ENCODE results near the gene PCSK4. TPM values are rescaled to one million over a fixed set of nuclear protein-coding genes. Genes with fewer than 3 reads are reported as not detected.

The PCSK4 gene
- total and polyA plus RNA-seq, 2 donors = 1.6 to 2.7 TPM

DNA sequence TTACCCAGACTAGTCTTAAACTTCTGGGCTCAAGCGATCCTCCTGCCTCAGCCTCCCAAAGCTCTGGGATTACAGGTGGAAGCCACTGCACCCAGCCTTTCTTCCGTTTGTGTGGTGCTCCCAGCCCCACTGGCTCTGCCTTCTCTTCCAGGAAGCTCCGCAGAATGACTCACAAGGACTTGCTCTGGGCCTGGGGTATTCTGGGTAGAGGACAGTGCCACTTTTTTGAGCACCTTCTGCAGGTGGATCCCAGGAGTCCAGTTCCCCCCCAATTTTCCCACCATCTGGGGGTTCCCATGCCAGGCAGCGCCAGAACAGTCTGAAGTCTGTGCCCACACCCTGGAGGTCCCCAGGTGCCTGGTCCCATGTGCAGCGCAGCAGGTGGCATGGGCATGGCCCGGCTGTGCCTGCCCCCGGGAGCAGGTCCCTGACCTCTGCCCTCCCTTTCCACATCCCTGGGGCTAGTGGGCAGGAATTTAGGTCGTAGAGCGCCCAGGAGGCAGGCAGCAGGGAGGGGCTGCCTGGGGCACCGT is 2.4 kb upstream of the PCSK4 start:
- 71% methylated on average over 10 of the region's 10 CpGs for WGBS
- Histone ChIP-seq H3K36me3 (ENCODE audit: insufficient read depth) (no peaks in the 10 kb centered on the region), H3K4me1 (ENCODE audit: insufficient read depth) (no peaks in the 10 kb centered on the region), H3K4me3 (ENCODE audit: low read depth, low read length) (no peak overlapping the region), H3K27ac (ENCODE audit: low read depth) (no peak overlapping the region)
- no peak for DNase-seq (ENCODE audit: extremely low spot score)

DNA sequence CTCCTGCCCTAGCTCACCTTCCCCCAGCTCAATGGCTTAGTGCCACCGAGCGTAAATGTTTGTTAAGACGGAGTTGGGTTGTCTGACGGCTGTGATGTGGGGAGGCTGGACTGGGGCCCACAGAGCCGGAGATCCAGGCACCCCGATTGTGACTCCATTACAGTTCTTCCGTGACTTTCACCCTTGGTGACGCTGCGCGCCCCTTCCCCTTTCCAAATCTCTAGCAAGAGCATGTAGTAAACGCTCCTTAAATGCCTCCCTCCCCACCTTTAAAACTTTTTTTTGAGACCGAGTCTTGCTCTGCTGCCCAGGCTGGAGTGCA is 1.7 kb upstream of the PCSK4 start:
- Histone ChIP-seq H3K27ac (ENCODE audit: low read depth) (no peak overlapping the region), H3K36me3 (ENCODE audit: insufficient read depth) (no peaks in the 10 kb centered on the region), H3K4me3 (ENCODE audit: low read depth, low read length) (no peak overlapping the region), H3K4me1 (ENCODE audit: insufficient read depth) (no peaks in the 10 kb centered on the region)
- 53% methylated on average over 12 of the region's 12 CpGs for WGBS
- DNase-seq (ENCODE audit: extremely low spot score) = no peak

DNA sequence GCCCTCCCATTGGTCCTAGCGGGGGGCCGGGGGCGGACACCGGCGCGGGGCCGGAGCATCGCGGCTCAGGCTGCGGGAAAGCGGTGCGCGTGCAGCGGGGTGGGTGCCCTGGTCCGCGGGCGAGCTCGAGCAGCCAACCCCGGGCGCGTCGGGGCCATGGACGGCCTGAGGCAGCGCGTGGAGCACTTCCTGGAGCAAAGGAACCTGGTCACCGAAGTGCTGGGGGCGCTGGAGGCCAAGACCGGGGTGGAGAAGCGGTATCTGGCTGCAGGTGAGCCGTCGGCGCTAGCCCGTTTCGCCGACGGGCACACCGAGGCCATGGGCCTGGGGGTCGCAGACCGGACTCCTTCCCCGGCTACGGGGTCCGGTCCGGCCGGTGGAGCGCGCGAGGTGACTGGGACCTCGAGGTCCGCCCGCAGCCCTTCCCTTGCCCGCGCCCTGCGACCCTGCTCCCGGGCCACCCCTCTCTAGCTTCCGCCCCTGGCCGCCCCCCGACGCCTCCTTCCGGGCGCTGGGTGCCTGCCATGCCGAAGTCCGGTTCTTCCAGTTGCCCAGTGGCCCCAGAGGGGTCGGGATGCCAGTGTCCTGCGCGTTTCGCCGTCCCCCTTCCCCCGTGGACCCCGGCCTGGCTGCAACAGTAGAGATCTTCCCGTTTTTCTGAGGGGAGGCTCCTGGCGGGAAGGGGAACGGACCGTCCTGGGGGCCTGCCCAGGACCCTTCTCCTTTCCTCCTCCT is 1.1 kb upstream of the PCSK4 start, which contains the start of gene REEP6:
Gene REEP6, plus strand, starts transcription at position 68 of the 735 bp plus-strand sequence. Its CDS starts 89 bp downstream, at position 157.
- Histone ChIP-seq H3K36me3 (ENCODE audit: insufficient read depth) (no peaks in the 10 kb centered on the region), H3K27ac (ENCODE audit: low read depth) (peak within 1 kb of the TSS; percentile 14), H3K4me1 (ENCODE audit: insufficient read depth) (no peaks in the 10 kb centered on the region), H3K4me3 (ENCODE audit: low read depth, low read length) (peak within 1 kb of the TSS; percentile 41)
- DNase-seq (ENCODE audit: extremely low spot score) = no peak
- 4% methylated on average over 73 of the region's 73 CpGs for WGBS

DNA sequence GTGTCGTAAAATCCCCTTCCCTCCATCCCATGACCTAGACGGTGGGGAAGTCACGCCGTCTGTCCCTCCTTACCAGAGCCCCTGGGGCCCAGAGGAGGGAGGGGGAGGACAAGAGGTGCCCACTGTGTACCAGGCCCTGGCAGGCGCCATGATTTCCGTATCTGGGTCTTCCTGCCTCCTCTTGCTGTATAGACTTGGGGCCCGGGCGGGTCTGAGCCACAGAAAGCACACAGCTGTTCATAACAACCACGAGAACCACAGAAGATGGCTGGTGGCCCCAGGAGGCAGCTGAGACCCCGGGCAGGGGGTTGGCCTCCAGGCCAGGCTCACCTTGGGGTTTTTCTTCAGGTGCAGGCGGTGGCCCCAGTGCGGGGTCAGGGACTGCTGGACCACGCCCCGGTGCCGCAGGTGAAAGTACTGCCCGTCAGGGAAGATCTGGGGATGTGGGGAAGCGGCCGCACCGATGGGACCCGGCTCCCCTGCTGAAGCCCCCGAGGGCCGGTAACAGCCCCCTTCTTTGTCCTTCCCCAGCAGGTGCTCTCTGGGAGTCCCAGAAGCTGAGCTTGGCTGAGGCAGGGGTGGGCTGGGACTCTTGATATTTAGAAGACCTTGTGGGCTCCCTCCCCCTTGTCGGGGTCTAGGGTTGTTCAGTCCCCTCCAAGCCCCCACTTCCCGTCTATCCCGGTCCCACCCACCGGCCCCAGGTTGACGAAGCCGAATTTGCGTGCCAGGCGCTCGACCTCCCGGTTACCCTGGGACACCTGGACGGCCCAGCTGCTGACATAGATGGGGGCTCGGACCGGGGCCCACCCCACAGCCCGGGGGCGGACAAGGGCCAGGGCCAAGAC is 463 bp downstream of the PCSK4 start:
- H3K4me3 ChIP-seq (ENCODE audit: low read depth, low read length) = peak overlapping the region; percentile 41
- 21% methylated on average over 37 of the region's 37 CpGs for WGBS
- DNase-seq (ENCODE audit: extremely low spot score) = no peak
- no peaks in the 10 kb centered on the region for H3K4me1 ChIP-seq (ENCODE audit: insufficient read depth)
- no peaks in the 10 kb centered on the region for H3K36me3 ChIP-seq (ENCODE audit: insufficient read depth)
- H3K27ac ChIP-seq (ENCODE audit: low read depth) = peak overlapping the region; percentile 14

DNA sequence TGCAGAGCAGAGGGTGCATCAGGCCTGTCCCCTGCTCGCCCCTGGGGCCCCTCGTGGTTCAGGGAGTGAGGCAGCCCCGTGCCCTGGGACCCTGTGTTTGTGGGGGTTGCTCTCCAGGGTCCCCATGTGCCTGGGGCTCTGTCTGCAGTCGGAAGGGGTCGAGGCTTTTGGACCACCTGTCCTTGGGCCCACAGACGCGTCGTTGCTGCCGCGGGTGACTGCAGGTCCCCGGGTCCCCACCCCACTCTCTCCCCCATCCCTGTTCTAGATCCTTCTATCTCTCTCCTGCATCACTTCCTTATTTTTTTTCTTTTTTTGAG is 1.9 kb downstream of the PCSK4 start:
- DNase-seq (ENCODE audit: extremely low spot score) = no peak
- H3K36me3 ChIP-seq (ENCODE audit: insufficient read depth) = no peaks in the 10 kb centered on the region
- H3K4me1 ChIP-seq (ENCODE audit: insufficient read depth) = no peaks in the 10 kb centered on the region
- 90% methylated on average over 11 of the region's 11 CpGs for WGBS
- H3K4me3 ChIP-seq (ENCODE audit: low read depth, low read length) = no peak overlapping the region
- H3K27ac ChIP-seq (ENCODE audit: low read depth) = no peak overlapping the region

DNA sequence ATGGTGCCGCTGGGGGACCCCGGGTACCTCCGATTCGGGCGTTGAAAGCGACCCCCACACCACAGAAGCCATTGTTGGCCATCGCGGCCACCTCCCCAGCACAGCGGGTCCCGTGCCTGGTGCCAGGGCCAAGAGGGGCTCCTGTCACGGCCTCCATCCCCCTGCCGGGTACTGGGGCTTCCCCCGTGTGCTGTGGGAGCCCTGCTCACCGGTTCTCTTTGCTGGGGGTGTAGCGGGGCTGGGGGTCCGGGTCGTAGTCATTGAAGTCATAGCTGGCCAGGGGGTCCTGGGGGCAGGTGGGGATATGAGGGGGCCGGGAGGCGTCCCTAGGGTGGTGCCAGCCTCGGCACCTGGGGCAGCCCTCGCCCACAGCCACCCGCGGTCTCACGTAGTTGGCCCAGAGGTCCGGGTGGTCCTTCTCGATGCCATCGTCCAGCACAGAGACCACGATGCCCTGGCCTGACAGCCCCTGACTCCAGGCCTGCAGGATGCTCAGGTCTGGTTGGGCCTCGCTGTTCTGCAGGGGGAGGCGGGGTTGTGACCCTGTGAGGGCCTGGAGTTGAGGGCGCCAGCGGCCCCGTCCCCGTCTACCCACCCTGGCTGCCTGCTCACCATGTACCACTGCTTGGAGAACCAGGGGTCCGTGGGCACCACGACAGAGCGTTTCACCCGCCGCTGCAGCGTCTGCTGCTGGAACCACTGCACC is 2.4 kb downstream of the PCSK4 start:
- WGBS = 93% methylated on average over 40 of the region's 40 CpGs
- no peaks in the 10 kb centered on the region for H3K36me3 ChIP-seq (ENCODE audit: insufficient read depth)
- DNase-seq (ENCODE audit: extremely low spot score) = no peak

DNA sequence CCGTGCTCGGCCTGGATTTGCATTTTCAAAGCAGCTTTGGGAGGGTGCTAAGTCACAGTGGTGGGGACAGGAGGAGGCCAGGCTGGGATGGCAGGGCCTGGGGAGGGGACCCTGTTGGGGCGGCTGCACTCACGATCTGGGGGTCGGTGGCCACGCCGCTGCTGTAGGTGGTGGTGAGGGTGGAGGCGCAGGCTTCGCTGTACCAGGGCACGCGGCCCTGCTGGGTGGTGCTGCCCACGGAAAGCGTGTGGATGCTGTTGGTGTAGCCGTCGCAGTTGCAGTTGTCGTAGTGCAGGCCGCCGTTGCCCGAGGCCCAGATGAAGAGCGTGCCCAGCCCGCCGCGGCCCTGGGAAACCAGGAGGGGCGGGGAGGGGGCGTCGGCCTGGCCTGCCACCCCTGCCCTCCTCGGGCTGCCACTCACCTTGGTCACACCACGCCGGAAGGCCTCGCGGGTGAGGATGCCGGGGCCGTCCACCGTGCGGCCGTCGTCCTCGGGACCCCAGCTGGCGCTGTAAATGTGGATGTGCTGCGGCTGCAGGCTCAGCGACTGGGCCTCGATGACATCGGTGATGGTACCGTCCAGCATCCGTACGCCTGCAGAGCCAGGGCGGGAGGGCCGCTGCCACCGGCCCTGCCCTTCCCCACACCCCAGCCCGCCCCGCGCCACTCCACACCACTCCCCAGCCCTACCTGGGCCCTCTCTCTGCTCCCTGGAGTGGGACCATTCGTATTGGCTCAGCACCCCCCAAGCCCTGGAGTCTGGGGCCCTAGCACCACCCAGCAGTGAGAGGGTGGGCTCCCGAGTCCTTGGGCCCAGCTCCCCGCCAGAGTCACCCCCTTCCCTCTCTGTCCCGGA is 3.2 kb downstream of the PCSK4 start:
- H3K4me3 ChIP-seq (ENCODE audit: low read depth, low read length) = no peak overlapping the region
- no peak for DNase-seq (ENCODE audit: extremely low spot score)
- H3K4me1 ChIP-seq (ENCODE audit: insufficient read depth) = no peaks in the 10 kb centered on the region
- WGBS = 91% methylated on average over 56 of the region's 56 CpGs
- H3K27ac ChIP-seq (ENCODE audit: low read depth) = no peak overlapping the region
- no peaks in the 10 kb centered on the region for H3K36me3 ChIP-seq (ENCODE audit: insufficient read depth)

More for the DNA sequence above, 2.4 kb downstream of the PCSK4 start:
- no peak overlapping the region for H3K4me3 ChIP-seq (ENCODE audit: low read depth, low read length)
- no peak overlapping the region for H3K27ac ChIP-seq (ENCODE audit: low read depth)
- H3K4me1 ChIP-seq (ENCODE audit: insufficient read depth) = no peaks in the 10 kb centered on the region

DNA sequence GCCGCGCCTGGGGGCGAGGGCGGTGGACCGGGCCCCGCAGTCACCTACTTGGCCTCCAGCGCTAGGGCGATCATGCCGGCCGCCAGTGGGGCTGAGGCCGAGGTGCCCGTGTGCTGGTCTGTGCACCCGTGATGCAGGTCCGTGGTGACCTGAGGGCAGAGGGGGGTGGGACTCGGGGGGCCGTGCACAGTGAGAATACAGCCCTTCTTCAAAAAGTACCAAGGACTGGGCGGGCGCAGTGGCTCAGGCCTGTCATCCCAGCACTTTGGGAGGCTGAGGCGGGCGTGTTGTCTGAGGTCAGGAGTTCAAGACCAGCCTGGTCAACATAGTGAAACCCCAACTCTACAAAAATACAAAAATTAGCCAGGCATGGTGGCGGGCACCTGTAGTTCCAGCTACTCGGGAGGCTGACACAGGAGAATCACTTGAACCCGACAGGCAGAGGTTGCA is 6.1 kb downstream of the PCSK4 start:
- 90% methylated on average over 23 of the region's 23 CpGs for WGBS
- H3K27ac ChIP-seq (ENCODE audit: low read depth) = no peak overlapping the region
- no peaks in the 10 kb centered on the region for H3K36me3 ChIP-seq (ENCODE audit: insufficient read depth)
- no peak overlapping the region for H3K4me3 ChIP-seq (ENCODE audit: low read depth, low read length)
- no peaks in the 10 kb centered on the region for H3K4me1 ChIP-seq (ENCODE audit: insufficient read depth)
- DNase-seq (ENCODE audit: extremely low spot score) = no peak

DNA sequence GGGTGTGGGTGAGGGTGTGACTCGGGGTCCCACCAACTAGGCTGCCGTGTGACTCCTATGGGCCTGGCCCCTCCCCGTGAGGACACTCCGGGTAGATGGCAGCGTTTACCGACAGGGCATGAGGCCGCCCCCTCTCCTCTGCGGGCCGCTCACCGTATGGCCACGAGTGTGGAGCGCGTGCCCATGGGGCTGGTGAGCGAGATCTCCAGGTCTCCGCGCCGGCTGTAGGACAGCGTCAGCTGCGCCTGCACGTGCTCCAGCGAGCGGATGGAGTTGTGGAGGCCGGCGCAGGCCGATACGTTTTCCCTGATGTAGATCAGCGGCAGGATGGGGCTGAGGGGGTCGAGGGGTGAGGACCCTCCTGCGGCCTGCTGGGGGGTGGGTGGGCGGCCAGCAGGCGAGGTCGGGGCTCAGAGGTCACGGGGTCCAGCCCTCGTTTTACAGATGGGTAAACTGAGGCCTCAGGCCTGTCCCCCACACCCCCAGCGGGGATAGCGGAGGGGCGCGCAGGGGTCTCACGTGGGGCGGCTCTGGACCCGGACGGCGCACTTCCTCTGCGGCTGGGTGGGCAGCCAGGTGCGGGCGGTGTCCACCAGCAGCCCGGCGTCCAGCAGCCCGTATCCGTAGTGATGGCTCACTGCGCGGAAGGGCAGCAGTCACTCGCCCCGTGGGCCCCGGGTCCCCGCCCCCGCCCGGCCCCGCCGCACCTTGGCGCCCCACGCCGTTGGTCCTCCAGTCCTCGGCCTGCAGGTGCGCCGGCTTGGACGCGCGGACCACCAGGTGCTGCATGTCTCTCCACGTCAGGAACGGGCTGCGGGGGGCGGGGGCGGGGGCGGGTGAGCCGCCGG is 6.8 kb downstream of the PCSK4 start:
- H3K4me3 ChIP-seq (ENCODE audit: low read depth, low read length) = no peak overlapping the region
- DNase-seq (ENCODE audit: extremely low spot score) = no peak
- H3K27ac ChIP-seq (ENCODE audit: low read depth) = no peak overlapping the region
- no peaks in the 10 kb centered on the region for H3K4me1 ChIP-seq (ENCODE audit: insufficient read depth)
- H3K36me3 ChIP-seq (ENCODE audit: insufficient read depth) = no peaks in the 10 kb centered on the region
- whole genome bisulfite sequencing = 90% methylated on average over 77 of the region's 77 CpGs

DNA sequence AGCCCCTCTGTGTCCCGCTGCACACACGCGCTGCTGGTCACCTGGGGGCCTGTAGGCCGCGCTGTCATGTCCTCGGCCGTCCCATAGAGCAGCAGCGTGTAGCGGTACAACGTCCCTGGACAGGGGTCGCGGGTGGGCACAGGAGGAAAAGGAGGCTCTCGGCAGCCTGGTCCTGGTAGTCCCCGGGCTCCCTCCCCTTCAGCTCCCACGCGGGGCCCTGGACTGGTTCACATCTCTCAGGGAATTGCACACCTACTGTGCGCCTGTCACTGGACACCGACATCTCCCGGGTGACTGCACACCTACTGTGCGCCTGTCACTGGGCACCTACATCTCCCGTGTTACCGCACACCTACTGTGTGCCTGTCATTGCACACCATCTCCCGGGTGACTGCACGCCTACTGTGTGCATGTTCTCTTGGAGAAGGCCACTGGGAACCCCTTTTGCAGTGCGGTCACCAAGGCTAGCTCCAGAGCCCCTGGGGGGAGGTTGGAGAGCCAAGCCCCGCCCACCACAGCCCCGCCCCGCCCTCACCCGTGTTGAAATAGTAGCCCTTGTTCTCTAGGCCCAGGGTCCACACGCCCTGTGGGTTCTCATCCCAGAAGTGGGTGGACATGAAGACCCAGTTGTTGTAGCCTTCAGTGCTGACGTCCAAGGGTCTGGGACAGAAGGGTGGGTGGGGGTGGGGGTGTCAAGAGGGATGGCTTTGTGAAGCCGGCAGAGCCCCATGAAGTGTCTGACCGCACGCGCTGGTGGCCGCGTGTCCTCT is 7.6 kb downstream of the PCSK4 start:
- no peak overlapping the region for H3K27ac ChIP-seq (ENCODE audit: low read depth)
- H3K36me3 ChIP-seq (ENCODE audit: insufficient read depth) = no peaks in the 10 kb centered on the region
- H3K4me3 ChIP-seq (ENCODE audit: low read depth, low read length) = no peak overlapping the region
- 84% methylated on average over 37 of the region's 37 CpGs for WGBS
- no peak for DNase-seq (ENCODE audit: extremely low spot score)
- no peaks in the 10 kb centered on the region for H3K4me1 ChIP-seq (ENCODE audit: insufficient read depth)

DNA sequence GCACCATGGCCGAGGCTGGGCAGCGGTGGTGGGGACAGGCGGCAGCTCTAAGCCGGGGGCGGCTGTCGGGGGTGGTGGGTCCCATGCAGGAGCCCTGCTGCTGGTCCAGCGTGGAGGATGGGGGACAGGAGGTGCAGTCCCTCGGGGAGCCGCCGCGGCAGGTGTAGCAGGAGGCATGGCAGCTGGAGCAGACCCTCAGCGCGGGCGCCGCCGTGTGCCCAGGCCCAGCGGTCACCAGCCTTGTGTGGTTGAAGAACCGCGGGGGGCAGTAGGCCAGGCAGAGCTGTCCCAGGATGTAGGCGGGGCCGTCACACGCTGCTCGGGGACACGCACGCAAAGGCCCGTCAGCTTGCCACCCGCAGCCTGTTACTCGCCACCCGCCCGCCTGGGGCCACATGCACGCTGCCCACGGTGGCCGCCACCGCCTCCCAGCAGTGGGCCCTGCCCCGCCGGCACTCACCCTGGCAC is 8.2 kb downstream of the PCSK4 start:
- no peak overlapping the region for H3K27ac ChIP-seq (ENCODE audit: low read depth)
- 90% methylated on average over 36 of the region's 36 CpGs for WGBS
- H3K36me3 ChIP-seq (ENCODE audit: insufficient read depth) = no peaks in the 10 kb centered on the region
- H3K4me1 ChIP-seq (ENCODE audit: insufficient read depth) = no peaks in the 10 kb centered on the region
- no peak overlapping the region for H3K4me3 ChIP-seq (ENCODE audit: low read depth, low read length)
- DNase-seq (ENCODE audit: extremely low spot score) = no peak
